NCI-H2107 treated with DMSO at 0.1 percent for 48 hours (cell line): ENCODE data around the gene ZNF774.
"Not testable (repeated sequence)": the region's sequence is repeated elsewhere in the genome, so short reads cannot be mapped to it uniquely, and the experiment has no call there.

Experiments used
- DNase-seq: peaks from one replicate; lab custom pipeline; 2025; ENCODE audit not compliant: unreplicated experiment; lab: John Stamatoyannopoulos, UW

ZNF774 gene

GRCh38 chr15:90344662-90345061, 7.4 kb upstream of the ZNF774 start:
- DNase-seq, result no peak

- no peak for DNase-seq
These were observed 6.2 kb upstream of the ZNF774 start for GRCh38 chr15:90345857-90346256.

GRCh38 chr15:90347431-90348065, 4.5 kb upstream of the ZNF774 start:
- DNase-seq, result not testable (repeated sequence)

- DNase-seq, result no peak
These were observed 3.6 kb upstream of the ZNF774 start for GRCh38 chr15:90348456-90348855.

GRCh38 chr15:90349072-90349471, 3.0 kb upstream of the ZNF774 start:
- no peak for DNase-seq

- no peak for DNase-seq
These were observed 2.3 kb upstream of the ZNF774 start for GRCh38 chr15:90349821-90350220.

- no peak for DNase-seq
These were observed 491 bp upstream of the ZNF774 start for GRCh38 chr15:90351479-90352106.

- no peak for DNase-seq
These were observed 2.9 kb downstream of the ZNF774 start for GRCh38 chr15:90354986-90355385.

- no peak for DNase-seq
These were observed 6.3 kb downstream of the ZNF774 start for GRCh38 chr15:90358124-90359033.

GRCh38 chr15:90360746-90361145, 8.7 kb downstream of the ZNF774 start:
- peak; percentile 79 for DNase-seq

GRCh38 chr15:90362936-90363212, 10.8 kb downstream of the ZNF774 start:
- no peak for DNase-seq

GRCh38 chr15:90364251-90364650, 12.2 kb downstream of the ZNF774 start:
- no peak for DNase-seq

GRCh38 chr15:90365414-90366055, 13.5 kb downstream of the ZNF774 start:
- DNase-seq, result no peak

- DNase-seq, result no peak
These were observed 15.5 kb downstream of the ZNF774 start for GRCh38 chr15:90367576-90367975.

GRCh38 chr15:90375071-90375470, 23.0 kb downstream of the ZNF774 start:
- no peak for DNase-seq

GRCh38 chr15:90376789-90377188, 24.7 kb downstream of the ZNF774 start:
- no peak for DNase-seq

- DNase-seq, result no peak
These were observed 27.2 kb downstream of the ZNF774 start for GRCh38 chr15:90379263-90379662.

- DNase-seq, result no peak
These were observed 29.4 kb downstream of the ZNF774 start for GRCh38 chr15:90381515-90381914.

GRCh38 chr15:90382320-90382719, 30.2 kb downstream of the ZNF774 start:
- no peak for DNase-seq

GRCh38 chr15:90386221-90386620, 34.1 kb downstream of the ZNF774 start:
- DNase-seq, result no peak

GRCh38 chr15:90387534-90388461, 35.7 kb downstream of the ZNF774 start, which contains the start of gene IQGAP1:
TSS of gene IQGAP1 (plus strand) at chr15:90388242. CDS start at chr15:90388342, 100 bp downstream.
- DNase-seq, result peak; percentile 85
